Activated gamma-delta T cell treated with anti-CD3 and anti-CD28 coated beads, Interleukin-2, amount 50 U/mL, for 16 hours (primary cell): ENCODE results near the gene CHRNA4.
"Not testable (repeated sequence)": the region's sequence is repeated elsewhere in the genome, so short reads cannot be mapped to it uniquely, and the experiment has no call there.

ENCODE experiments used
- DNase-seq: peaks from one replicate; pipeline ENCODE4 v3.0.0-alpha.2; 2020; ENCODE audit warnings: low read depth

Gene CHRNA4

GRCh38 chr20:63348828-63349515 is 12.2 kb downstream of the CHRNA4 start:
- DNase-seq, result no peak

- no peak for DNase-seq
Observed at GRCh38 chr20:63347950-63348827, 13.0 kb downstream of the CHRNA4 start.

- no peak for DNase-seq
Observed at GRCh38 chr20:63347081-63347741, 13.9 kb downstream of the CHRNA4 start.

- DNase-seq, result no peak
Observed at GRCh38 chr20:63346131-63347080, 14.7 kb downstream of the CHRNA4 start.

- DNase-seq, result no peak
Observed at GRCh38 chr20:63345328-63346100, 15.6 kb downstream of the CHRNA4 start.

GRCh38 chr20:63344616-63345327 is 16.4 kb downstream of the CHRNA4 start:
- DNase-seq, result no peak

GRCh38 chr20:63343460-63344445 is 17.4 kb downstream of the CHRNA4 start:
- no peak for DNase-seq

GRCh38 chr20:63342561-63343459 is 18.3 kb downstream of the CHRNA4 start:
- DNase-seq, result no peak

- not testable (repeated sequence) for DNase-seq
Observed at GRCh38 chr20:63340158-63340688, 20.9 kb downstream of the CHRNA4 start.

GRCh38 chr20:63339154-63340094 is 21.7 kb downstream of the CHRNA4 start:
- DNase-seq, result not testable (repeated sequence)

- no peak for DNase-seq
Observed at GRCh38 chr20:63337786-63338420, 23.2 kb downstream of the CHRNA4 start.

GRCh38 chr20:63336232-63336752 is 24.9 kb downstream of the CHRNA4 start:
- no peak for DNase-seq

GRCh38 chr20:63335711-63336110 is 25.4 kb downstream of the CHRNA4 start:
- no peak for DNase-seq

- not testable (repeated sequence) for DNase-seq
Observed at GRCh38 chr20:63335060-63335459, 26.1 kb downstream of the CHRNA4 start.

- no peak for DNase-seq
Observed at GRCh38 chr20:63334356-63334755, 26.8 kb downstream of the CHRNA4 start.
